ENCODE results near the gene MAT1A. TPM values are rescaled to one million over a fixed set of nuclear protein-coding genes. Genes with fewer than 3 reads are reported as not detected.

Gene MAT1A
- total and polyA plus RNA-seq, 2 of the 8 experiments (the other 6 are each of a cell fraction or from before 2014, with no cell fraction given), result 4.1 to 6.4 TPM

DNA sequence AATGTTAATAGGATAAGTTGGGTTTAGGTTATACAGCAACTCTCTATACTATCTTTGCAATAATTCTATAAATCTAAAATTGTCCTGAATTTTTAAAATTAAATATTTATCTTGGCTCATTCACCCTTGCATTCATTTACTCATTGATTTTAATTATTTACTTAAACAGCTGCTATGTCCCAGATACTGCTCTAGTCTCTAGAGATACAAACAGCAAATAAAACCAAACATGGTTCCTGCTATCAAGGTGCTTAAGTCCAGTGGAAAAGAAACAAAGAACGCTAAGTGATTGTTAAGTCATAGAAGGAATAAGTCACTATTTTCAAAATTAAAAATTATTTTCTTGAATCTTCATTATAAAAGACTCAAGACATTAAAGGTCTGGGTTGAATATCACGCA is 29.9 kb upstream of the MAT1A start:
- no peaks in the 10 kb centered on the region; a peak in 1 of 4 replicates for H3K9me3 ChIP-seq (ENCODE audit: insufficient read depth in 2 of 2, low read depth in 1 of 2, low read length in 1 of 2)
- no peak overlapping the region for H2BK20ac ChIP-seq (ENCODE audit: low read length)
- no peak overlapping the region for H2BK120ac ChIP-seq (replicated peaks; ENCODE audit: low read depth, low read length)
- H4K20me1 ChIP-seq (replicated peaks in 1 of 2; ENCODE audit: control insufficient read depth in 1 of 2, insufficient read depth in 2 of 2, low read length in 2 of 2), result no peaks in the 10 kb centered on the region
- H3K27me3 ChIP-seq (replicated peaks in 1 of 4; ENCODE audit: control insufficient read depth in 3 of 4, extremely low read depth in 1 of 4, insufficient read depth in 3 of 4, low read length in 3 of 4), result no peaks in the 10 kb centered on the region
- 88% methylated on average over 2 of the region's 2 CpGs; no CpG with 5 or more reads in 1 of the 2 experiments for WGBS, 2 experiments (ENCODE audit: extremely low coverage in 1 of 2, insufficient coverage in 1 of 2, insufficient read length in 1 of 2, insufficient replicate concordance in 2 of 2, low coverage in 1 of 2, low lambda C conversion rate in 2 of 2, missing lambda C conversion rate in 1 of 2)
- H2BK15ac ChIP-seq (ENCODE audit: low read length), result no peak overlapping the region
- H2AFZ ChIP-seq (ENCODE audit: low read length), result no peak overlapping the region
- no peak overlapping the region for H3K4me3 ChIP-seq (ENCODE audit: extremely low read depth in 1 of 4, insufficient read depth in 2 of 4, low read depth in 3 of 4, low read length in 4 of 4)
- H3K56ac ChIP-seq (replicated peaks; ENCODE audit: insufficient read length, low read depth, low read length), result no peak overlapping the region
- H2BK12ac ChIP-seq (ENCODE audit: low read depth, low read length), result no peak overlapping the region
- H3K23me2 ChIP-seq (ENCODE audit: low read depth, low read length), result no peaks in the 10 kb centered on the region
- ChIA-PET CTCF (ENCODE audit: partially characterized antibody) (no interaction called here), POLR2A (ENCODE audit: partially characterized antibody) (no interaction called here)
- no peak overlapping the region for H3K4me2 ChIP-seq (ENCODE audit: insufficient read depth in 1 of 2, low read depth in 2 of 2, low read length in 2 of 2)
- H2AK5ac ChIP-seq (ENCODE audit: low read depth, low read length), result no peak overlapping the region
- H3K9ac ChIP-seq (replicated peaks in 1 of 4; ENCODE audit: extremely low read depth in 1 of 4, low read depth in 3 of 4, low read length in 3 of 4), result no peak overlapping the region
- DNase-seq (ENCODE audit: low read depth in 1 of 2, low spot score in 2 of 2), result no peak
- no peak overlapping the region for H4K91ac ChIP-seq (replicated peaks; ENCODE audit: insufficient read length, low read length)
- H3K36me3 ChIP-seq (ENCODE audit: control insufficient read depth in 2 of 4, insufficient read depth in 4 of 4, low read length in 3 of 4), result no peaks in the 10 kb centered on the region
- H3K23ac ChIP-seq (ENCODE audit: insufficient read length), result no peak overlapping the region
- no peaks in the 10 kb centered on the region for H3K4me1 ChIP-seq (replicated peaks in 1 of 4; ENCODE audit: control insufficient read depth in 3 of 4, insufficient read depth in 4 of 4, low read length in 3 of 4)
- no peaks in the 10 kb centered on the region for H3K79me1 ChIP-seq (ENCODE audit: low read depth, low read length)
- H3K4ac ChIP-seq (replicated peaks; ENCODE audit: insufficient read length, low read depth, low read length), result no peak overlapping the region
- FAIRE-seq, result no peak
- H2BK5ac ChIP-seq (ENCODE audit: low read depth, low read length), result no peak overlapping the region
- no peak overlapping the region for H3K14ac ChIP-seq (ENCODE audit: insufficient read length)
- H3K27ac ChIP-seq (ENCODE audit: low read depth, low read length), result no peak overlapping the region
- H4K8ac ChIP-seq (ENCODE audit: extremely low read depth, insufficient read depth, low read length), result no peak overlapping the region
- no peaks in the 10 kb centered on the region for H3K79me2 ChIP-seq (ENCODE audit: control insufficient read depth in 1 of 2, insufficient read depth in 2 of 2, low read length in 2 of 2)
- H4K5ac ChIP-seq (ENCODE audit: insufficient read length, low read depth, low read length), result no peak overlapping the region
- H3K18ac ChIP-seq (ENCODE audit: extremely low read depth, low read length), result no peak overlapping the region
- TF ChIP-seq ZNF274 (IDR thresholded peaks at IDR 0.05; ENCODE audit: borderline replicate concordance, extremely low read depth, low read length) (no peak), RAD21 (IDR thresholded peaks at IDR 0.05 in 1 of 2, conservative IDR thresholded peaks at IDR 0.05 in 1 of 2; ENCODE audit: low read depth in 2 of 2, low read length in 2 of 2) (no peak), HDAC2 (IDR thresholded peaks at IDR 0.05; ENCODE audit: borderline replicate concordance in 1 of 2, low read depth in 2 of 2, low read length in 2 of 2) (no peak), USF2 (IDR thresholded peaks at IDR 0.05; ENCODE audit: low read length) (no peak), BACH1 (IDR thresholded peaks at IDR 0.05; ENCODE audit: low read length) (no peak), SP1 (IDR thresholded peaks at IDR 0.05; ENCODE audit: low read depth, low read length) (no peak), CBX5 (IDR thresholded peaks at IDR 0.05; ENCODE audit: low read depth, low read length) (no peak), SUZ12 (IDR thresholded peaks at IDR 0.05; ENCODE audit: low read length) (no peak), FOSL1 (IDR thresholded peaks at IDR 0.05; ENCODE audit: insufficient read depth, low read depth, low read length) (no peak), SIN3A (conservative IDR thresholded peaks at IDR 0.05 in 1 of 2, IDR thresholded peaks at IDR 0.05 in 1 of 2; ENCODE audit: low read depth in 1 of 2, low read length in 2 of 2) (no peak), SAP30 (IDR thresholded peaks at IDR 0.05; ENCODE audit: insufficient read depth, insufficient replicate concordance, low read length) (no peak)
- TF ChIP-seq, protein P1, sequence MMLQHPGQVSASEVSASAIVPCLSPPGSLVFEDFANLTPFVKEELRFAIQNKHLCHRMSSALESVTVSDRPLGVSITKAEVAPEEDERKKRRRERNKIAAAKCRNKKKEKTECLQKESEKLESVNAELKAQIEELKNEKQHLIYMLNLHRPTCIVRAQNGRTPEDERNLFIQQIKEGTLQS (IDR thresholded peaks at IDR 0.05; ENCODE audit: insufficient read depth, low read depth, low read length), result no peak
